Right lobe of liver (tissue), 6 donors: ENCODE results near the gene SRI. TPM values are rescaled to one million over a fixed set of nuclear protein-coding genes. Genes with fewer than 3 reads are reported as not detected.

ENCODE experiments used
- ATAC-seq, 4 donors: fragments of 200-7000 bp; cut with Tn5 transposase; one replicate each; pipeline ENCODE4 v1.9.1; 2020; ENCODE audit warnings: mild to moderate bottlenecking in 4 of 4, moderate library complexity in 4 of 4
- DNase-seq, 3 donors: peaks; one replicate each; pipeline ENCODE4 v3.0.0-alpha.2; 2020
- H3K27ac ChIP-seq, 3 donors: fragments of 200-600 bp; one replicate each; pipeline ENCODE4 v1.8.0; 2022
- H3K27me3 ChIP-seq, 2 donors: fragments of 200-600 bp; one replicate each; pipeline ENCODE4 v1.8.0; 2022
- H3K36me3 ChIP-seq, 4 donors: fragments of 200-600 bp; sonication (generic) in 1 of 4; one replicate each; pipeline versions ENCODE4 v1.5.1 to v1.8.0; 2017 to 2022; ENCODE audit warnings: control low read depth in 1 of 4
- H3K4me1 ChIP-seq, 4 donors: fragments of 200-600 bp; sonication (generic) in 1 of 4; one replicate each; pipeline versions ENCODE4 v1.5.1 to v1.8.0; 2017 to 2022; ENCODE audit warnings: control low read depth in 1 of 4
- H3K4me3 ChIP-seq, 3 donors: fragments of 200-600 bp; one replicate each; pipeline ENCODE4 v1.8.0; 2022
- H3K9me3 ChIP-seq, 4 donors: fragments of 200-600 bp; sonication (generic) in 1 of 4; one replicate each; pipeline versions ENCODE4 v1.5.1 to v1.8.0; 2017 to 2022; ENCODE audit warnings: control low read depth in 1 of 4
- POLR2A ChIP-seq: fragments of 450-650 bp; IDR thresholded peaks from one replicate; pipeline ENCODE4 v1.6.1; 2017; ENCODE audit warnings: antibody characterized with exemption, mild to moderate bottlenecking
- WGBS: methylation state at CpG from one replicate; pipeline ENCODE4 v1.1.6; 2018; ENCODE audit warnings: low coverage, low lambda C conversion rate; ENCODE audit not compliant: insufficient coverage; ENCODE audit errors: missing lambda C conversion rate; 5-methylcytosine and 5-hydroxymethylcytosine counted together
- intact Hi-C, 2 donors: fragments of 100-400 bp; cut with DNase I; formaldehyde crosslinking; loops; one replicate each; pipeline versions ENCODE4 v1.11.2 to v1.14.1; 2022
- total RNA-seq, 6 experiments: library from RNA; depleted of rRNA in 2 of 6; stranded (reverse); fragments of >200 nt in 2 of 6; fragmentation: NEBNext Ultra II Directional in 3 of 6; extraction: Animal tissue kit (Norgen Biotek cat#: 25700) in 3 of 6; gene quantifications; one replicate each; pipeline versions ENCODE4 v1.1.0 to v1.2.4, GENCODE V29; 2016 to 2023
- TF ChIP-seq, protein P1 (sequence below), 4 donors: fragments of 200-600 bp in 3 of 4; fragments of 450-650 bp in 1 of 4; IDR thresholded peaks; one replicate each; pipeline versions ENCODE4 v1.5.1 to v1.8.0; 2016 to 2022; ENCODE audit warnings: antibody characterized with exemption in 4 of 4, mild to moderate bottlenecking in 2 of 4
- donor health status: DM: no; HTN: yes; CAD: no.
- donor health status: DM: no; HTN: no; CAD: no.
- donor health status: DM: no; HTN: no; CAD: no.
- donor health status: DM: no; HTN: yes; CAD: no.
- donor health status: DM: no; HTN: yes; CAD: no.

SRI gene
- total RNA-seq, 6 experiments from 2014 or later = 12.5 to 41.3 (median 23.3) TPM

DNA sequence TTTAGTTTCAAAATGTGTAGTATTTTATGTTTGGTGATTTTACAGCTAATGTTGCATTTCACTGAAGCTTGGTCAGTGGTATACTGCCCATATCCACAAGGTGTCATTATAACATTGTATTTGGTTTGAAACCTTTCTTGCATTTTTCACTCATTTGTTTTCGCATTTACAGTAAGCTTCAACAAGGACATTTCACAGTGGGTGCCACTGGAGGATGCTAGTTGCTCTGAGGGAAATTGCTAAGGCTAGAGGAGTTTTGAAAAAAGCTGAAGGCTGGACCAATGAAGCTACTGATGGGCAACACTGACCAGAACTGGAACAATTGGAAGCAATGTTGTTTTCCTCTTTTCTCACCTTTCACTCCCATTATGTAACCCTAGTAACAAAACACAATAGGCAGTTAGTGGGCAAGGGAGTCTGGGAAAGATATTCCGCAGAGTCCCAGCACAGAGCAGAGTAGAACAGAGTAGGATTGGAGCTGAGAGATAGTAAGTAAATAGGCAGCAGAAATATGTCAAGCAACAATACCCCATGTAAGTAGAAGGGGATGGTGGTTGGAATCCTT lies 23.6 kb upstream of the SRI start:
- TF ChIP-seq, protein P1, sequence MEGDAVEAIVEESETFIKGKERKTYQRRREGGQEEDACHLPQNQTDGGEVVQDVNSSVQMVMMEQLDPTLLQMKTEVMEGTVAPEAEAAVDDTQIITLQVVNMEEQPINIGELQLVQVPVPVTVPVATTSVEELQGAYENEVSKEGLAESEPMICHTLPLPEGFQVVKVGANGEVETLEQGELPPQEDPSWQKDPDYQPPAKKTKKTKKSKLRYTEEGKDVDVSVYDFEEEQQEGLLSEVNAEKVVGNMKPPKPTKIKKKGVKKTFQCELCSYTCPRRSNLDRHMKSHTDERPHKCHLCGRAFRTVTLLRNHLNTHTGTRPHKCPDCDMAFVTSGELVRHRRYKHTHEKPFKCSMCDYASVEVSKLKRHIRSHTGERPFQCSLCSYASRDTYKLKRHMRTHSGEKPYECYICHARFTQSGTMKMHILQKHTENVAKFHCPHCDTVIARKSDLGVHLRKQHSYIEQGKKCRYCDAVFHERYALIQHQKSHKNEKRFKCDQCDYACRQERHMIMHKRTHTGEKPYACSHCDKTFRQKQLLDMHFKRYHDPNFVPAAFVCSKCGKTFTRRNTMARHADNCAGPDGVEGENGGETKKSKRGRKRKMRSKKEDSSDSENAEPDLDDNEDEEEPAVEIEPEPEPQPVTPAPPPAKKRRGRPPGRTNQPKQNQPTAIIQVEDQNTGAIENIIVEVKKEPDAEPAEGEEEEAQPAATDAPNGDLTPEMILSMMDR (IDR thresholded peaks at IDR 0.05) = peak; percentile 76 to 87 (median 81)
- no peak for TF ChIP-seq POLR2A
- Histone ChIP-seq H3K9me3 (no peaks in the 10 kb centered on the region), H3K4me1 (no peaks in the 10 kb centered on the region), H3K36me3 (no peaks in the 10 kb centered on the region), H3K27ac (no peak overlapping the region), H3K27me3 (no peaks in the 10 kb centered on the region), H3K4me3 (no peak overlapping the region)
- ATAC-seq (peak; percentile 88 to 100 (median 90)), DNase-seq (no peak)
- intact Hi-C loops = loop anchor here in 1 of 2 donors (10.0 kb wide), 1 partner anchor 111 kb away; no protein-coding TSS in a partner anchor
- WGBS = 24% methylated on average over 2 of the region's 2 CpGs

DNA sequence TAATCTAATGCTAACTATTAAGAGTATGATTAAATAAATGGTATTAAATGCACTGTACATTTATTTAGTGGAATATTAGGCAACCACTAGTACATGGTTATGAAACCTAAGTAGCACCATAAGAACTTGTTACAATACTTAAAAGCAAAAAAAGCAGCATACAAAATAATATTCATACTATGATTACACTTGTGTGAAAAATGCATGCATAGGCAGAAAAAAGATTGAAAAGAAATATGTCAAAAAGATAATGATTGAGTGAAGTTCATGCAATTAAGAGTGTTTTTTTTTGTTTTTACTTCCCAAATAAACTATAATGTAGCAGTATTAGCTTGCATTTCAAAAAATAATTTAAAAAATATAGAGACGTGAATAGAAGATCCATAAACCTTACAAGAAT lies 20.0 kb upstream of the SRI start:
- Histone ChIP-seq H3K9me3 (no peaks in the 10 kb centered on the region), H3K36me3 (no peaks in the 10 kb centered on the region), H3K27ac (no peak overlapping the region), H3K4me3 (no peak overlapping the region), H3K27me3 (no peaks in the 10 kb centered on the region), H3K4me1 (no peaks in the 10 kb centered on the region)
- DNase-seq (no peak), ATAC-seq (no peak)
- TF ChIP-seq POLR2A = no peak
- TF ChIP-seq, protein P1 (IDR thresholded peaks at IDR 0.05) = no peak
- 82% methylated on average over 1 of the region's 1 CpG for WGBS
- intact Hi-C loops = loop anchor here in 1 of 2 donors (10.0 kb wide), 1 partner anchor 115 kb away; no protein-coding TSS in a partner anchor

DNA sequence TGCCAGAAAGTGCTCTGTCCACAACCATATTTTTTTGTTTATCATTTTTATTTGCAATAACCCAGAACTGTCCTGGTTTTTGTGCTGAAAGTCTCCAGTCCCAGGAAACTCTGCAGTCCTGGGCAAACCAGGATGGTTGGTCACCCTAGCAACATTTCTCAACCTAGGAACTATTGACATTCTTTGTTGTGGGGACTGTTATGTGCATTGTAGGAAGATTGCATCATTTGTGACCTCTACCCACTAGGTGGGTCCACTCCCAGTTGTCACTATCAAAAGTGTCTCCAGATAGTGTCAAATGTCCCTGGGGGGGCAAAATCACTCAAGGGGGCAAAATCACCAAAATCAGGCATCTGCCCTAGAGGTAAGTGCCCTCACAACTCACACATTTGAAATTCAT lies 14.0 kb upstream of the SRI start:
- no peaks in the 10 kb centered on the region for H3K36me3 ChIP-seq
- H3K27me3 ChIP-seq = no peaks in the 10 kb centered on the region
- DNase-seq (no peak), ATAC-seq (peak; percentile 70 to 94 (median 86))
- intact Hi-C loops = no loop called here
- no peak for TF ChIP-seq POLR2A
- TF ChIP-seq, protein P1 (IDR thresholded peaks at IDR 0.05) = no peak
- H3K4me1 ChIP-seq = no peaks in the 10 kb centered on the region
- no peak overlapping the region for H3K27ac ChIP-seq
- H3K9me3 ChIP-seq = no peaks in the 10 kb centered on the region
- H3K4me3 ChIP-seq = no peak overlapping the region

DNA sequence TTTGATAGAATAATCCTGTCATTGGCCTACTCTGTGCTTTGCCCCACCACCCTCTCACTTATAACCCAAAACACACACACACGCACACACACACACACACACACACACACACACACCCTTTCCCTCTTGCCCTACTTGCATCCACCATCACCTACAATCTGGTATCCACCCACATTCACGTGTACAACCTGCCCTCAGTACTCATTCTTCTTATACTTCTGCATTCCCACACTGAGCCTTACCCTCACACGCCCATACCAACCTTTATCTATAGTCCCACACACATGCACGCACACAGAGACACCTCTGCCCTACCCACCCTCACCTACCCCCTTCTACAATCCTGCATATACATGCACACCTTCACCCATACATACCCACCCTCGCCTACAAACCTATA lies 10.8 kb upstream of the SRI start:
- ATAC-seq (no peak), DNase-seq (no peak)
- WGBS = 72% methylated on average over 5 of the region's 5 CpGs
- H3K4me3 ChIP-seq = no peak overlapping the region
- no peak overlapping the region for H3K27ac ChIP-seq
- H3K27me3 ChIP-seq = no peaks in the 10 kb centered on the region
- no peaks in the 10 kb centered on the region for H3K36me3 ChIP-seq
- intact Hi-C loops = no loop called here
- TF ChIP-seq, protein P1 (IDR thresholded peaks at IDR 0.05) = no peak
- no peak for TF ChIP-seq POLR2A
- H3K4me1 ChIP-seq = peaks cover 0 to 14% (median 4%) of the 10 kb centered on the region in 4 donors
- no peaks in the 10 kb centered on the region for H3K9me3 ChIP-seq
